HL-60 (cell line): ENCODE results near the gene HYAL4.

Source experiments
- CTCF ChIP-seq: IDR thresholded peaks from one replicate; pipeline ENCODE4 v1.5.1; 2011; ENCODE audit warnings: low read length, control low read depth, inconsistent platforms; ENCODE audit not compliant: insufficient read depth
- GABPA ChIP-seq: IDR thresholded peaks from 2 replicates; pipeline ENCODE4 v1.6.1; 2012; ENCODE audit warnings: low read depth
- POLR2AphosphoS5 ChIP-seq: IDR thresholded peaks from 2 replicates; pipeline ENCODE4 v1.6.1; 2012; ENCODE audit warnings: low read depth
- REST ChIP-seq: IDR thresholded peaks from 2 replicates; pipeline ENCODE4 v1.6.1; 2012; ENCODE audit warnings: low read depth; ENCODE audit not compliant: insufficient replicate concordance
- SPI1 ChIP-seq: IDR thresholded peaks from 2 replicates; pipeline ENCODE4 v1.6.1; 2012; ENCODE audit warnings: low read depth, mild to moderate bottlenecking, borderline replicate concordance

GRCh38 chr7:123860848-123861247, 15.9 kb downstream of the HYAL4 start:
- TF ChIP-seq CTCF, result no peak
- TF ChIP-seq GABPA, result no peak
- TF ChIP-seq POLR2AphosphoS5, result no peak
- TF ChIP-seq SPI1, result no peak
- TF ChIP-seq REST, result no peak
